ENCODE data around the gene EML2.

The EML2 gene

GRCh38 chr19:45591004-45591637 lies 48.1 kb downstream of the EML2 start:
- Histone ChIP-seq H3K4me1 (ENCODE audit: control insufficient read depth, low read length) (0 out of 2 replicates have a peak, but pooled peaks cover 4% of the 10 kb centered on the region), H4K20me1 (ENCODE audit: control insufficient read depth, insufficient read depth, low read depth, low read length) (no peaks in the 10 kb centered on the region), H3K36me3 (ENCODE audit: control insufficient read depth, low read length) (no peaks in the 10 kb centered on the region), H3K4me2 (ENCODE audit: low read length) (no peak overlapping the region), H3F3A (ENCODE audit: control insufficient read depth, insufficient read depth) (no peaks in the 10 kb centered on the region; the same call in 1 of the 2 replicates), H3K27ac (ENCODE audit: low read depth, low read length) (no peak overlapping the region), H3K9me3 (ENCODE audit: control insufficient read depth, insufficient read depth, low read length) (no peaks in the 10 kb centered on the region), H3K79me2 (ENCODE audit: control insufficient read depth, low read length) (no peaks in the 10 kb centered on the region), H3K9me2 (replicated peaks; ENCODE audit: control insufficient read depth, low read length) (no peaks in the 10 kb centered on the region), H3K4me3 (ENCODE audit: low read length) (no peak overlapping the region), H3K27me3 (ENCODE audit: control insufficient read depth, low read length) (0 out of 2 replicates have a peak, but pooled peaks cover 6% of the 10 kb centered on the region)
- TF ChIP-seq, protein P1, sequence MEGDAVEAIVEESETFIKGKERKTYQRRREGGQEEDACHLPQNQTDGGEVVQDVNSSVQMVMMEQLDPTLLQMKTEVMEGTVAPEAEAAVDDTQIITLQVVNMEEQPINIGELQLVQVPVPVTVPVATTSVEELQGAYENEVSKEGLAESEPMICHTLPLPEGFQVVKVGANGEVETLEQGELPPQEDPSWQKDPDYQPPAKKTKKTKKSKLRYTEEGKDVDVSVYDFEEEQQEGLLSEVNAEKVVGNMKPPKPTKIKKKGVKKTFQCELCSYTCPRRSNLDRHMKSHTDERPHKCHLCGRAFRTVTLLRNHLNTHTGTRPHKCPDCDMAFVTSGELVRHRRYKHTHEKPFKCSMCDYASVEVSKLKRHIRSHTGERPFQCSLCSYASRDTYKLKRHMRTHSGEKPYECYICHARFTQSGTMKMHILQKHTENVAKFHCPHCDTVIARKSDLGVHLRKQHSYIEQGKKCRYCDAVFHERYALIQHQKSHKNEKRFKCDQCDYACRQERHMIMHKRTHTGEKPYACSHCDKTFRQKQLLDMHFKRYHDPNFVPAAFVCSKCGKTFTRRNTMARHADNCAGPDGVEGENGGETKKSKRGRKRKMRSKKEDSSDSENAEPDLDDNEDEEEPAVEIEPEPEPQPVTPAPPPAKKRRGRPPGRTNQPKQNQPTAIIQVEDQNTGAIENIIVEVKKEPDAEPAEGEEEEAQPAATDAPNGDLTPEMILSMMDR (IDR thresholded peaks at IDR 0.05; ENCODE audit: low read depth, low read length, poor library complexity, severe bottlenecking) = peak; percentile 61
- no peak for TF ChIP-seq EZH2phosphoT487 (IDR thresholded peaks at IDR 0.05; ENCODE audit: borderline replicate concordance, low read length)

GRCh38 chr19:45590300-45591003 lies 48.7 kb downstream of the EML2 start:
- no peak for TF ChIP-seq EZH2phosphoT487 (IDR thresholded peaks at IDR 0.05; ENCODE audit: borderline replicate concordance, low read length)
- TF ChIP-seq, protein P1 (IDR thresholded peaks at IDR 0.05; ENCODE audit: low read depth, low read length, poor library complexity, severe bottlenecking) = no peak
- H3K36me3 ChIP-seq (ENCODE audit: control insufficient read depth, low read length) = no peaks in the 10 kb centered on the region
- no peak overlapping the region for H3K4me2 ChIP-seq (ENCODE audit: low read length)
- no peaks in the 10 kb centered on the region for H3K9me3 ChIP-seq (ENCODE audit: control insufficient read depth, insufficient read depth, low read length)
- H3K4me3 ChIP-seq (ENCODE audit: low read length) = no peak overlapping the region
- H4K20me1 ChIP-seq (ENCODE audit: control insufficient read depth, insufficient read depth, low read depth, low read length) = no peaks in the 10 kb centered on the region
- H3K9me2 ChIP-seq (replicated peaks; ENCODE audit: control insufficient read depth, low read length) = no peaks in the 10 kb centered on the region
- no peaks in the 10 kb centered on the region; the same call in 1 of the 2 replicates for H3F3A ChIP-seq (ENCODE audit: control insufficient read depth, insufficient read depth)
- H3K27ac ChIP-seq (ENCODE audit: low read depth, low read length) = no peak overlapping the region
- H3K4me1 ChIP-seq (ENCODE audit: control insufficient read depth, low read length) = peaks cover 6% of the 10 kb centered on the region
- H3K79me2 ChIP-seq (ENCODE audit: control insufficient read depth, low read length) = no peaks in the 10 kb centered on the region
- H3K27me3 ChIP-seq (ENCODE audit: control insufficient read depth, low read length) = 0 out of 2 replicates have a peak, but pooled peaks cover under 1% of the 10 kb centered on the region

GRCh38 chr19:45589768-45590167 lies 49.4 kb downstream of the EML2 start:
- H3K27ac ChIP-seq (ENCODE audit: low read depth, low read length) = no peak overlapping the region
- no peak overlapping the region for H3K4me3 ChIP-seq (ENCODE audit: low read length)
- H4K20me1 ChIP-seq (ENCODE audit: control insufficient read depth, insufficient read depth, low read depth, low read length) = no peaks in the 10 kb centered on the region
- H3F3A ChIP-seq (ENCODE audit: control insufficient read depth, insufficient read depth) = no peaks in the 10 kb centered on the region; the same call in 1 of the 2 replicates
- no peaks in the 10 kb centered on the region for H3K9me3 ChIP-seq (ENCODE audit: control insufficient read depth, insufficient read depth, low read length)
- TF ChIP-seq EZH2phosphoT487 (IDR thresholded peaks at IDR 0.05; ENCODE audit: borderline replicate concordance, low read length) = no peak
- TF ChIP-seq, protein P1 (IDR thresholded peaks at IDR 0.05; ENCODE audit: low read depth, low read length, poor library complexity, severe bottlenecking) = no peak
- H3K9me2 ChIP-seq (replicated peaks; ENCODE audit: control insufficient read depth, low read length) = no peaks in the 10 kb centered on the region
- H3K79me2 ChIP-seq (ENCODE audit: control insufficient read depth, low read length) = no peaks in the 10 kb centered on the region
- no peaks in the 10 kb centered on the region for H3K36me3 ChIP-seq (ENCODE audit: control insufficient read depth, low read length)
- no peaks in the 10 kb centered on the region for H3K27me3 ChIP-seq (ENCODE audit: control insufficient read depth, low read length)
- H3K4me1 ChIP-seq (ENCODE audit: control insufficient read depth, low read length) = peaks cover 11% of the 10 kb centered on the region
- no peak overlapping the region for H3K4me2 ChIP-seq (ENCODE audit: low read length)
